ENCODE measurements around the gene CFAP90. TPM values are rescaled to one million over a fixed set of nuclear protein-coding genes. Genes with fewer than 3 reads are reported as not detected.

CFAP90 gene
- total RNA-seq, 1 experiment from 2014 or later: 0.29 TPM

DNA sequence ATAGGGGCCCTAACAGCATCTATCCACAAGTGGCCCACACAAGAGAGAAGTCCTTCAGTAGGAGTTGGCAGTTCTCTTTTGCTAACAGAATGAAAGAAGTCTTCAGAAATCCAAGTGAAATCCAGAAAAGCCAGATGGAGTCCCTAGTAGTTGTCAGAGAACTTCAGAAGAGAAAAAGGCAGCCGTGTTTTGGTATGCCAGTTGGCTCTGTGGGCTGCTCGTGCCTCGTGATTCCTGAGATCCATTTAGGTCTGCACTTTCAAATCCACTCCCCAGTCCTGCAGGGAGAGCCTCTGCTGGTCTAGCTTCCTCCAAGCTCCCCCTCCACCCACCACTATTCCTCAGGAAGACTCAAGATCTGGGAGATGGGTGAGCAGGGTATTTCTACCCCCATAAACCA, 69.0 kb downstream of the CFAP90 start:
- H3K4me1 Mint-ChIP-seq (ENCODE audit: low read depth, unreplicated experiment): no peaks in the 10 kb centered on the region
- Histone ChIP-seq H3K9me3 (no peaks in the 10 kb centered on the region), H3K27me3 (replicated peaks; ENCODE audit: control insufficient read depth, insufficient read depth, low read length) (no peaks in the 10 kb centered on the region), H3K4me1 (no peaks in the 10 kb centered on the region), H3K36me3 (ENCODE audit: control insufficient read depth, insufficient read depth, low read length) (no peaks in the 10 kb centered on the region), H3K4me3 (ENCODE audit: low read depth, low read length) (no peak overlapping the region)
- intact Hi-C loops (cut with micrococcal nuclease; ENCODE audit: unreplicated experiment): no loop called here
- H3K27me3 Mint-ChIP-seq (ENCODE audit: insufficient read depth, unreplicated experiment): peaks cover 34% of the 10 kb centered on the region
- ChIA-PET POLR2A (no interaction called here), CTCF (no interaction called here)
- H3K4me3 Mint-ChIP-seq (ENCODE audit: unreplicated experiment): no peak overlapping the region
- peaks cover 1% of the 10 kb centered on the region for H3K36me3 Mint-ChIP-seq (ENCODE audit: insufficient read depth, unreplicated experiment)
- BruUV-seq (replicated peaks): no TSS peak
- TF ChIP-seq, protein P1, sequence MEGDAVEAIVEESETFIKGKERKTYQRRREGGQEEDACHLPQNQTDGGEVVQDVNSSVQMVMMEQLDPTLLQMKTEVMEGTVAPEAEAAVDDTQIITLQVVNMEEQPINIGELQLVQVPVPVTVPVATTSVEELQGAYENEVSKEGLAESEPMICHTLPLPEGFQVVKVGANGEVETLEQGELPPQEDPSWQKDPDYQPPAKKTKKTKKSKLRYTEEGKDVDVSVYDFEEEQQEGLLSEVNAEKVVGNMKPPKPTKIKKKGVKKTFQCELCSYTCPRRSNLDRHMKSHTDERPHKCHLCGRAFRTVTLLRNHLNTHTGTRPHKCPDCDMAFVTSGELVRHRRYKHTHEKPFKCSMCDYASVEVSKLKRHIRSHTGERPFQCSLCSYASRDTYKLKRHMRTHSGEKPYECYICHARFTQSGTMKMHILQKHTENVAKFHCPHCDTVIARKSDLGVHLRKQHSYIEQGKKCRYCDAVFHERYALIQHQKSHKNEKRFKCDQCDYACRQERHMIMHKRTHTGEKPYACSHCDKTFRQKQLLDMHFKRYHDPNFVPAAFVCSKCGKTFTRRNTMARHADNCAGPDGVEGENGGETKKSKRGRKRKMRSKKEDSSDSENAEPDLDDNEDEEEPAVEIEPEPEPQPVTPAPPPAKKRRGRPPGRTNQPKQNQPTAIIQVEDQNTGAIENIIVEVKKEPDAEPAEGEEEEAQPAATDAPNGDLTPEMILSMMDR (IDR thresholded peaks at IDR 0.05; ENCODE audit: insufficient read depth in 1 of 2, low read depth in 1 of 2, low read length in 1 of 2, severe bottlenecking in 1 of 2, unreplicated experiment in 1 of 2): no peak
- no peak overlapping the region for H3K27ac Mint-ChIP-seq (ENCODE audit: unreplicated experiment)
- DNase-seq: no peak
- H3K9me3 Mint-ChIP-seq (ENCODE audit: unreplicated experiment): no peaks in the 10 kb centered on the region

Other genes starting within 250 kb of the CFAP90 start
- 14.2 and 15.4 TPM in 2 replicates for gene FASTKD3, start 17.9 kb upstream of the CFAP90 start, total RNA-seq (2022)
- gene MTRR, start 18.0 kb upstream of the CFAP90 start, total RNA-seq (2022): 50.1 and 57.6 TPM in 2 replicates

All from Caco-2 (cell line).